GM10266 (cell line): ENCODE results near the gene DET1.

Experiments used
- DNase-seq: peaks from one replicate; pipeline ENCODE4 v3.0.0; 2012; ENCODE audit errors: extremely low spot score
- CTCF ChIP-seq: IDR thresholded peaks from 2 replicates; pipeline ENCODE4 v1.5.1; 2012; ENCODE audit warnings: mild to moderate bottlenecking, low read depth; ENCODE audit not compliant: control insufficient read depth, insufficient read depth; ENCODE audit errors: missing control alignments

DET1 gene

GRCh38 chr15:88506628-88507027 lies 39.9 kb downstream of the DET1 start:
- DNase-seq, result no peak
- no peak for TF ChIP-seq CTCF

- TF ChIP-seq CTCF, result no peak
- DNase-seq, result no peak
These were observed 40.8 kb downstream of the DET1 start for GRCh38 chr15:88505721-88506120.

GRCh38 chr15:88504445-88504844 lies 42.0 kb downstream of the DET1 start:
- no peak for DNase-seq
- no peak for TF ChIP-seq CTCF

- TF ChIP-seq CTCF, result no peak
- no peak for DNase-seq
These were observed 47.5 kb downstream of the DET1 start for GRCh38 chr15:88498996-88499395.

- DNase-seq, result no peak
- TF ChIP-seq CTCF, result no peak
These were observed 49.2 kb downstream of the DET1 start for GRCh38 chr15:88497109-88497765.

GRCh38 chr15:88493844-88494243 lies 52.6 kb downstream of the DET1 start:
- no peak for TF ChIP-seq CTCF
- DNase-seq, result no peak

- no peak for TF ChIP-seq CTCF
- DNase-seq, result no peak
These were observed 55.3 kb downstream of the DET1 start for GRCh38 chr15:88491158-88491557.
